Hepatocyte (in vitro differentiated cells): ENCODE measurements around the gene PHF21B.

Experiments used
- CTCF ChIP-seq: fragments of 200-600 bp; sonication (generic); IDR thresholded peaks from 2 replicates; pipeline ENCODE4 v1.5.1; 2016; ENCODE audit warnings: antibody characterized with exemption, mild to moderate bottlenecking; ENCODE audit not compliant: poor library complexity
- EZH2 ChIP-seq: fragments of 200-600 bp; sonication (generic); IDR thresholded peaks from 2 replicates; pipeline ENCODE4 v1.6.1; 2016; ENCODE audit warnings: antibody characterized with exemption, mild to moderate bottlenecking, borderline replicate concordance
- EZH2phosphoT487 ChIP-seq: fragments of 200-600 bp; sonication (generic); IDR thresholded peaks from one replicate; pipeline ENCODE4 v1.6.1; 2018; ENCODE audit warnings: antibody characterized with exemption, mild to moderate bottlenecking, low read depth, moderate library complexity; ENCODE audit not compliant: unreplicated experiment, severe bottlenecking

GRCh38 chr22:44893731-44894080 is 116.1 kb downstream of the PHF21B start:
- TF ChIP-seq EZH2phosphoT487 (no peak), EZH2 (no peak), CTCF (no peak)
